Thoracic aorta (tissue), 2 donors: ENCODE data around the gene MYLK. TPM values are rescaled to one million over a fixed set of nuclear protein-coding genes. Genes with fewer than 3 reads are reported as not detected.

Experiments
- ATAC-seq: fragments of 150-250 bp; one replicate; pipeline ENCODE4 v1.8.0; 2017; ENCODE audit warnings: low read depth; ENCODE audit not compliant: insufficient number of reproducible peaks, low FRiP score
- DNase-seq: peaks from one replicate; pipeline ENCODE4 v3.0.0-alpha.2; 2020; ENCODE audit warnings: low spot score
- H3K27ac ChIP-seq, 2 donors: fragments of 200-600 bp; sonication (generic); 1 replicate in 1 of 2; 2 replicates in 1 of 2; pipeline ENCODE4 v1.5.1; 2016; ENCODE audit warnings: mild to moderate bottlenecking in 2 of 2, moderate library complexity in 2 of 2
- H3K27me3 ChIP-seq: fragments of 200-600 bp; sonication (generic); replicated peaks from 2 replicates; pipeline ENCODE4 v1.6.0; 2016; ENCODE audit warnings: mild to moderate bottlenecking; ENCODE audit not compliant: insufficient read depth
- H3K36me3 ChIP-seq: fragments of 200-600 bp; sonication (generic); one replicate; pipeline ENCODE4 v1.5.1; 2016
- H3K4me1 ChIP-seq, 2 donors: fragments of 200-600 bp; sonication (generic); 1 replicate in 1 of 2; 2 replicates in 1 of 2; pipeline versions ENCODE4 v1.5.1 to v1.6.0; 2016; ENCODE audit warnings: low read depth in 2 of 2, mild to moderate bottlenecking in 1 of 2; ENCODE audit not compliant: control insufficient read depth in 1 of 2
- H3K4me3 ChIP-seq: fragments of 200-600 bp; sonication (generic); 2 replicates; pipeline ENCODE4 v1.5.1; 2016; ENCODE audit warnings: mild to moderate bottlenecking
- H3K9me3 ChIP-seq: fragments of 200-600 bp; sonication (generic); 2 replicates; pipeline ENCODE4 v1.5.1; 2016
- total RNA-seq, 2 donors: library from RNA; depleted of rRNA; stranded (reverse); fragments of >200 nt; gene quantifications; one replicate each; pipeline versions ENCODE4 v1.1.0 to v1.2.3, GENCODE V29; 2016
- TF ChIP-seq, protein P1 (sequence below): fragments of 200-600 bp; sonication (generic); IDR thresholded peaks from one replicate; pipeline ENCODE4 v1.5.1; 2019; ENCODE audit warnings: antibody characterized with exemption

Gene MYLK
- total RNA-seq, 2 donors from 2014 or later = 483 to 563 TPM

GRCh38 chr3:123637131-123637530 lies 247.0 kb downstream of the MYLK start:
- no peak for ATAC-seq
- no peaks in the 10 kb centered on the region for H3K27me3 ChIP-seq
- TF ChIP-seq, protein P1, sequence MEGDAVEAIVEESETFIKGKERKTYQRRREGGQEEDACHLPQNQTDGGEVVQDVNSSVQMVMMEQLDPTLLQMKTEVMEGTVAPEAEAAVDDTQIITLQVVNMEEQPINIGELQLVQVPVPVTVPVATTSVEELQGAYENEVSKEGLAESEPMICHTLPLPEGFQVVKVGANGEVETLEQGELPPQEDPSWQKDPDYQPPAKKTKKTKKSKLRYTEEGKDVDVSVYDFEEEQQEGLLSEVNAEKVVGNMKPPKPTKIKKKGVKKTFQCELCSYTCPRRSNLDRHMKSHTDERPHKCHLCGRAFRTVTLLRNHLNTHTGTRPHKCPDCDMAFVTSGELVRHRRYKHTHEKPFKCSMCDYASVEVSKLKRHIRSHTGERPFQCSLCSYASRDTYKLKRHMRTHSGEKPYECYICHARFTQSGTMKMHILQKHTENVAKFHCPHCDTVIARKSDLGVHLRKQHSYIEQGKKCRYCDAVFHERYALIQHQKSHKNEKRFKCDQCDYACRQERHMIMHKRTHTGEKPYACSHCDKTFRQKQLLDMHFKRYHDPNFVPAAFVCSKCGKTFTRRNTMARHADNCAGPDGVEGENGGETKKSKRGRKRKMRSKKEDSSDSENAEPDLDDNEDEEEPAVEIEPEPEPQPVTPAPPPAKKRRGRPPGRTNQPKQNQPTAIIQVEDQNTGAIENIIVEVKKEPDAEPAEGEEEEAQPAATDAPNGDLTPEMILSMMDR = no peak
- no peak overlapping the region for H3K4me3 ChIP-seq
- DNase-seq = no peak
- peaks cover 69% of the 10 kb centered on the region for H3K36me3 ChIP-seq
- H3K4me1 ChIP-seq = peaks cover 39 to 63% of the 10 kb centered on the region in 2 donors
- no peaks in the 10 kb centered on the region for H3K9me3 ChIP-seq
- H3K27ac ChIP-seq = peak overlapping the region; percentile 21 to 72

- H3K4me1 ChIP-seq = peaks cover 38 to 65% of the 10 kb centered on the region in 2 donors
- ATAC-seq = no peak
Measured at GRCh38 chr3:123636431-123636841, 247.7 kb downstream of the MYLK start.

GRCh38 chr3:123635717-123636116 lies 248.4 kb downstream of the MYLK start:
- Histone ChIP-seq H3K27ac (peak overlapping the region; percentile 72 to 73), H3K27me3 (no peaks in the 10 kb centered on the region), H3K9me3 (no peaks in the 10 kb centered on the region), H3K4me1 (peaks cover 38 to 71% of the 10 kb centered on the region in 2 donors), H3K36me3 (peaks cover 66% of the 10 kb centered on the region), H3K4me3 (no peak overlapping the region)
- ATAC-seq = no peak
- TF ChIP-seq, protein P1 = no peak
- DNase-seq = no peak

More at GRCh38 chr3:123636431-123636841, 247.7 kb downstream of the MYLK start:
- H3K27me3 ChIP-seq = no peaks in the 10 kb centered on the region
- H3K9me3 ChIP-seq = no peaks in the 10 kb centered on the region
- peak overlapping the region; percentile 72 to 73 for H3K27ac ChIP-seq
- TF ChIP-seq, protein P1 = no peak
- H3K36me3 ChIP-seq = peaks cover 69% of the 10 kb centered on the region
- no peak for DNase-seq
- no peak overlapping the region for H3K4me3 ChIP-seq

GRCh38 chr3:123635217-123635616 lies 248.9 kb downstream of the MYLK start:
- Histone ChIP-seq H3K4me1 (peaks cover 38 to 71% of the 10 kb centered on the region in 2 donors), H3K36me3 (peaks cover 66% of the 10 kb centered on the region), H3K27ac (peak overlapping the region; percentile 72 to 73), H3K9me3 (no peaks in the 10 kb centered on the region), H3K27me3 (no peaks in the 10 kb centered on the region), H3K4me3 (no peak overlapping the region)
- DNase-seq (no peak), ATAC-seq (no peak)
- TF ChIP-seq, protein P1 = no peak

GRCh38 chr3:123634149-123635051 lies 249.7 kb downstream of the MYLK start:
- DNase-seq (no peak), ATAC-seq (no peak)
- Histone ChIP-seq H3K36me3 (peaks cover 60% of the 10 kb centered on the region), H3K9me3 (no peaks in the 10 kb centered on the region), H3K27ac (peak overlapping the region; percentile 72 to 73), H3K4me1 (peaks cover 38 to 76% of the 10 kb centered on the region in 2 donors), H3K4me3 (no peak overlapping the region), H3K27me3 (no peaks in the 10 kb centered on the region)
- TF ChIP-seq, protein P1 = no peak
